NCI-H2196 treated with DMSO at 0.1 percent for 48 hours (cell line): ENCODE measurements around the gene OR6C70.

Experiments
- DNase-seq: peaks from one replicate; lab custom pipeline; 2025; ENCODE audit not compliant: unreplicated experiment; lab: John Stamatoyannopoulos, UW

OR6C70 gene

DNA sequence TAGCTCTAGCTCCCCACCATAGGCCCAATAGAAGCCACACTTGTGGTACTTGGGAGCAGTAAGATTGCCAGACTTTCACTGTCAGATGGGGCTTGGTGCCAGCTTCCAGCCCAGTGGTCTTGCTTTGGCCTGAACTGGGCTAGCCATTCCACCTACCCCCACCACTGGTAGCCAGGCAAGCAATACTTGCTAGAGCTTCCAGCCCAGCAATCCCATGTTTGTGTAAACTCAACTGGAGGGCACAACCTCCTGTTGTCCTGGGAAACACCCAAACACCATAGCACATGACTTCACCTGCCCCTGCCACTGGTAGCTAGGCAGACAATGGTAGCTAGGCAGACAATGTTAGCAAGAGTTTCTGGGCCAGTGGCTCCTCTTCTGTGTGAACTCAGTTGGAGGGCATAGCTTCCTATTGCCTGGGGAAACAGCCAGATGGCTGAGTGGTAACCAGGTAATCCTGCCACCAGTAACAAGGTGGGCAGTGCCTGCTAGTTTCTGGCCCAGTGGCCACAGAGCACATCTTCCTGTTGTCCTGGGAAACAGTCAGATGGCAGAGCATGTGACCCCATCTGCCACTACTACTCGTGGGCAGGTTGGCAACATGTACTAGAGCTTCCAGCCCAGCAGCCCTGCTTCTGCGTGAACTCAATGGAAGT lies 49.5 kb downstream of the OR6C70 start:
- DNase-seq = no peak
